ENCODE measurements around the gene DDX31. TPM values are rescaled to one million over a fixed set of nuclear protein-coding genes. Genes with fewer than 3 reads are reported as not detected.

DDX31 gene
- total and polyA plus RNA-seq, 8 donors, result 4.9 to 17.0 (median 7.7) TPM

- intact Hi-C loops (cut with DNase I), result no loop called here
- no peak overlapping the region for H3K27ac ChIP-seq
- no peaks in the 10 kb centered on the region for H3K4me1 ChIP-seq
- 91% methylated on average over 3 of the region's 3 CpGs for WGBS, 2 donors
- FAIRE-seq, result no peak
- peaks cover 0 to 36% (median 3%) of the 10 kb centered on the region in 3 donors for H3K36me3 ChIP-seq
- H3K4me3 ChIP-seq, result no peak overlapping the region
- H3K27me3 ChIP-seq, result no peaks in the 10 kb centered on the region
- peak in 2 of 4 donors; percentile 26 to 34 for ATAC-seq
- no peaks in the 10 kb centered on the region for H3K9me3 ChIP-seq
- TF ChIP-seq CTCF (IDR thresholded peaks at IDR 0.05), result no peak
- DNase-seq, result no peak
These were observed 25.5 kb downstream of the DDX31 start for GRCh38 chr9:132644251-132644650.

DNA sequence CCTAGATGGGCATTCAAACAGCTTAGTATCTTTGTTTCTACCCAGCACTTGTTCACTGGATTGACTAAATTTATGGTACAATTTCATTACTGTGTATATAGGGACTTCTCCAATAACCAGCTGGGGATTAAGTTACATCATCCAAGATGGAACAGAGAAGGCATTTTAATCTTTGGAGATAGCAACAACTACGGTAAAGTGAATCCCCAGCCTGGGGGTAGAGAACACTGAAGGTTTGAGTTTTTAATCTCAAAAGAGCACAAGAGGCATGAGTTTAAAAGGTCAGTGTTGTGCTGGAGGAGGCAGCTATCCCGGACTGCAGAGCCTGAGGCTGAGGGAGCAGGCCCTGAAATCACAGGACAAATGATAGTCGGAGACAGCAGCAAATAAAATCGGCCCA is 28.6 kb downstream of the DDX31 start:
- FAIRE-seq (no peak), ATAC-seq (no peak), DNase-seq (no peak)
- Histone ChIP-seq H3K27ac (no peak overlapping the region), H3K36me3 (peaks cover 0 to 19% (median 0%) of the 10 kb centered on the region in 3 donors), H3K27me3 (no peaks in the 10 kb centered on the region), H3K4me3 (no peak overlapping the region), H3K4me1 (no peaks in the 10 kb centered on the region), H3K9me3 (no peaks in the 10 kb centered on the region)
- intact Hi-C loops (cut with DNase I), result no loop called here
- TF ChIP-seq CTCF (IDR thresholded peaks at IDR 0.05), result no peak
- WGBS, 2 donors, result 84 to 89% methylated on average over 4 of the region's 4 CpGs

- H3K4me1 ChIP-seq, result no peaks in the 10 kb centered on the region
- peak; percentile 53 to 90 (median 74) for ATAC-seq
- H3K27me3 ChIP-seq, result no peaks in the 10 kb centered on the region
- H3K9me3 ChIP-seq, result no peaks in the 10 kb centered on the region
- H3K4me3 ChIP-seq, result no peak overlapping the region
- no peak for FAIRE-seq
- no peak for TF ChIP-seq CTCF (IDR thresholded peaks at IDR 0.05)
- H3K27ac ChIP-seq, result peak overlapping the region in 3 of 4 donors; percentile 46 to 61 (median 50)
- WGBS, 2 donors, result 62 to 70% methylated on average over 5 of the region's 5 CpGs
- peaks cover 0 to 10% (median 0%) of the 10 kb centered on the region in 3 donors for H3K36me3 ChIP-seq
- DNase-seq, result peak in 2 of 6 donors; percentile 21 to 35
- intact Hi-C loops (cut with DNase I), result no loop called here
These were observed 30.5 kb downstream of the DDX31 start for GRCh38 chr9:132639322-132639721.

DNA sequence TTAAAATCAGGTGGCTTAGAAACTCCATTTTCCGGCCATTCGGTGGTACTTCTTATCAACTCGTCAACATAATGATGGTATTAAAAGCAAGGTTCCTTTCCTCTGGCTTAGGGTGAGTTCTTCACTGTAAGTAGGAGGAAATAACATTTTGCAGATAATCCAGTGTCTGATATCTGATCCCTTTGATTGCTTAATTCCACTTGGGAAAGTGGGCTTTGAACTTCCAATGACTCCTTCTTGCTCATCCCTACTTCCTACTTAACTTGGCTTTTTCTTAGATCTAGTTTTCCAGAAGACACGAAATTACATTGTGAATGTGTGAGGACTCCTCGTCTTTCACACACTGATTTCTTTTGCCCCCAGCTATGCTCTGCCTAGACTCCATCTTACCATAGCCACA is 31.5 kb downstream of the DDX31 start:
- Histone ChIP-seq H3K36me3 (peaks cover 0 to 10% (median 0%) of the 10 kb centered on the region in 3 donors), H3K9me3 (no peaks in the 10 kb centered on the region), H3K27ac (peak overlapping the region in 3 of 4 donors; percentile 46 to 60 (median 50)), H3K4me1 (no peaks in the 10 kb centered on the region), H3K27me3 (no peaks in the 10 kb centered on the region), H3K4me3 (no peak overlapping the region)
- no peak for DNase-seq
- 90 to 93% methylated on average over 5 of the region's 5 CpGs for WGBS, 2 donors
- no peak for FAIRE-seq
- intact Hi-C loops (cut with DNase I), result no loop called here
- TF ChIP-seq CTCF (IDR thresholded peaks at IDR 0.05), result no peak
- no peak for ATAC-seq

GRCh38 chr9:132637801-132638200 is 32.0 kb downstream of the DDX31 start:
- 87 to 89% methylated on average over 12 of the region's 12 CpGs for WGBS, 2 donors
- Histone ChIP-seq H3K4me1 (no peaks in the 10 kb centered on the region), H3K4me3 (no peak overlapping the region), H3K27ac (peak overlapping the region in 3 of 4 donors; percentile 45 to 60 (median 50)), H3K27me3 (no peaks in the 10 kb centered on the region), H3K36me3 (peaks cover 0 to 10% (median 0%) of the 10 kb centered on the region in 3 donors), H3K9me3 (no peaks in the 10 kb centered on the region)
- FAIRE-seq, result no peak
- intact Hi-C loops (cut with DNase I), result no loop called here
- no peak for TF ChIP-seq CTCF (IDR thresholded peaks at IDR 0.05)
- peak in 3 of 4 donors; percentile 8 to 21 (median 20) for ATAC-seq
- no peak for DNase-seq

All from pancreas (tissue), 10 donors.